IMR-90 (cell line): Measurements from ENCODE around the gene TENM3. TPM values are rescaled to one million over a fixed set of nuclear protein-coding genes. Genes with fewer than 3 reads are reported as not detected.

ENCODE experiments used
- ATAC-seq: fragments of 200-7000 bp; cut with Tn5 transposase; 2 replicates; pipeline ENCODE4 v1.9.1; 2020; ENCODE audit warnings: low read depth, mild to moderate bottlenecking, moderate library complexity
- BruUV-seq: library from RNA; stranded (reverse); fragments of 400-500 nt; replicated peaks from 2 replicates; lab custom pipeline; 2021; lab: Mats Ljungman, UMichigan
- CTCF ChIA-PET: fragments of 300-600 bp; formaldehyde crosslinking; extraction: SDS; loops from one replicate; lab custom pipeline; 2021; ENCODE audit warnings: antibody characterized with exemption; lab: Yijun Ruan, JAX
- POLR2A ChIA-PET: fragments of 300-600 bp; sonication (Branson Sonifier 250); formaldehyde crosslinking; loops from one replicate; lab custom pipeline; 2022; ENCODE audit warnings: antibody characterized with exemption; ENCODE audit not compliant: unreplicated experiment; lab: Charles Lee
- DNase-seq: peaks from one replicate; pipeline ENCODE4 v3.0.0; 2013
- H2AFZ ChIP-seq: replicated peaks from 2 replicates; pipeline ENCODE3; 2013; ENCODE audit warnings: low read length, mild to moderate bottlenecking; ENCODE audit not compliant: poor library complexity
- H2AK5ac ChIP-seq: 2 replicates; pipeline ENCODE4 v1.6.1; 2013; ENCODE audit warnings: low read depth, low read length, inconsistent platforms
- H2AK9ac ChIP-seq: replicated peaks from 2 replicates; pipeline ENCODE3; 2013; ENCODE audit warnings: mild to moderate bottlenecking, low read depth, low read length, moderate library complexity; ENCODE audit not compliant: poor library complexity
- H2BK120ac ChIP-seq: 2 replicates; pipeline ENCODE4 v1.6.1; 2013; ENCODE audit warnings: low read depth, low read length, inconsistent platforms
- H2BK15ac ChIP-seq: 3 replicates; pipeline ENCODE4 v1.6.1; 2013; ENCODE audit warnings: low read depth, low read length, inconsistent platforms
- H2BK20ac ChIP-seq: 2 replicates; pipeline ENCODE4 v1.6.1; 2013; ENCODE audit warnings: low read depth, mild to moderate bottlenecking, inconsistent platforms, low read length, moderate library complexity
- H2BK5ac ChIP-seq: 2 replicates; pipeline ENCODE4 v1.6.1; 2013; ENCODE audit warnings: mild to moderate bottlenecking, low read depth, low read length, inconsistent platforms; ENCODE audit not compliant: poor library complexity, severe bottlenecking
- H3K14ac ChIP-seq: replicated peaks from 2 replicates; pipeline ENCODE4 v1.6.1; 2013; ENCODE audit warnings: low read depth, low read length, inconsistent platforms
- H3K18ac ChIP-seq: 2 replicates; pipeline ENCODE4 v1.6.1; 2013; ENCODE audit warnings: low read depth, low read length, control low read depth
- H3K23ac ChIP-seq: 2 replicates; pipeline ENCODE4 v1.6.1; 2013; ENCODE audit warnings: low read depth, low read length, inconsistent platforms
- H3K27ac ChIP-seq: 2 replicates; pipeline ENCODE4 v1.5.1; 2013; ENCODE audit warnings: mild to moderate bottlenecking, control low read depth, low read length; ENCODE audit not compliant: insufficient read depth
- H3K27me3 ChIP-seq: 2 replicates; pipeline ENCODE4 v1.6.1; 2013; ENCODE audit warnings: low read length; ENCODE audit not compliant: control insufficient read depth, insufficient read depth
- H3K36me3 ChIP-seq: 2 replicates; pipeline ENCODE4 v1.6.1; 2013; ENCODE audit warnings: low read length, mixed read lengths; ENCODE audit not compliant: control insufficient read depth, insufficient read depth
- H3K4ac ChIP-seq: 2 replicates; pipeline ENCODE4 v1.6.1; 2013; ENCODE audit warnings: low read depth, low read length, inconsistent platforms
- H3K4me1 ChIP-seq: 2 replicates; pipeline ENCODE4 v1.6.1; 2013; ENCODE audit warnings: low read length, mixed read lengths; ENCODE audit not compliant: control insufficient read depth, insufficient read depth
- H3K4me2 ChIP-seq: 2 replicates; pipeline ENCODE4 v1.6.1; 2013; ENCODE audit warnings: low read depth, mild to moderate bottlenecking, control low read depth, low read length, moderate library complexity
- H3K4me3 ChIP-seq: 2 replicates; pipeline ENCODE4 v1.5.1; 2013; ENCODE audit warnings: low read depth, mild to moderate bottlenecking, control low read depth, low read length, moderate library complexity; ENCODE audit not compliant: insufficient read depth
- H3K56ac ChIP-seq: 2 replicates; pipeline ENCODE4 v1.6.1; 2013; ENCODE audit warnings: low read length, inconsistent platforms; ENCODE audit not compliant: insufficient read depth; ENCODE audit errors: extremely low read depth
- H3K79me1 ChIP-seq, 2 experiments: 2 replicates each; pipeline ENCODE4 v1.6.1; 2013; ENCODE audit warnings: low read length in 2 of 2, inconsistent platforms in 1 of 2, low read depth in 1 of 2
- H3K9ac ChIP-seq: 2 replicates; pipeline ENCODE4 v1.6.1; 2013; ENCODE audit warnings: low read depth, low read length, control low read depth
- H3K9me1 ChIP-seq: 2 replicates; pipeline ENCODE4 v1.6.1; 2013; ENCODE audit warnings: low read length, inconsistent platforms; ENCODE audit not compliant: insufficient read depth
- H3K9me3 ChIP-seq: 2 replicates; pipeline ENCODE4 v1.6.1; 2013; ENCODE audit warnings: low read length; ENCODE audit not compliant: control insufficient read depth, insufficient read depth
- H4K20me1 ChIP-seq: 2 replicates; pipeline ENCODE4 v1.6.1; 2013; ENCODE audit warnings: low read length, inconsistent platforms; ENCODE audit not compliant: insufficient read depth
- H4K5ac ChIP-seq: 2 replicates; pipeline ENCODE4 v1.6.1; 2013; ENCODE audit warnings: mild to moderate bottlenecking, low read depth, low read length, control low read depth
- H4K8ac ChIP-seq, 2 experiments: 2 replicates each; pipeline ENCODE4 v1.6.1; 2013; ENCODE audit warnings: low read depth in 2 of 2, low read length in 2 of 2, control low read depth in 1 of 2, inconsistent platforms in 1 of 2
- H4K91ac ChIP-seq: 2 replicates; pipeline ENCODE4 v1.6.1; 2013; ENCODE audit warnings: low read depth, low read length, inconsistent platforms; ENCODE audit not compliant: insufficient read depth
- CHD1 ChIP-seq: IDR thresholded peaks from 2 replicates; pipeline ENCODE4 v1.6.1; 2012; ENCODE audit warnings: low read depth, low read length, improper control_type of control experiment
- MAZ ChIP-seq: IDR thresholded peaks from 2 replicates; pipeline ENCODE4 v1.6.1; 2012; ENCODE audit warnings: low read depth, mild to moderate bottlenecking, low read length, improper control_type of control experiment, moderate library complexity, borderline replicate concordance
- MXI1 ChIP-seq: IDR thresholded peaks from 2 replicates; pipeline ENCODE4 v1.6.1; 2012; ENCODE audit warnings: low read depth, mild to moderate bottlenecking, low read length, moderate library complexity, borderline replicate concordance
- SMC3 ChIP-seq: fragments of 150-350 bp; IDR thresholded peaks from 2 replicates; pipeline ENCODE4 v1.6.1; 2016; ENCODE audit warnings: low read depth, mild to moderate bottlenecking, antibody characterized with exemption, low read length, moderate library complexity
- WGBS, 2 experiments: methylation state at CpG; one replicate each; pipeline versions ENCODE4 v1.1.5 to v1.1.7; 2013; ENCODE audit warnings: missing lambda C conversion rate in 2 of 2; ENCODE audit not compliant: insufficient read length in 1 of 2; ENCODE audit errors: extremely low coverage in 2 of 2; 5-methylcytosine and 5-hydroxymethylcytosine counted together
- dilution Hi-C: fragments of 300-500 bp; cut with HindIII; formaldehyde crosslinking; loops from one replicate; pipeline ENCODE4 v1.14.3; 2018; ENCODE audit warnings: low sequenced_read_pairs; ENCODE audit not compliant: unreplicated experiment
- in situ Hi-C: fragments of 300-500 bp; cut with MboI; formaldehyde crosslinking; loops from 3 replicates; pipeline ENCODE4 v1.14.3; 2019; ENCODE audit warnings: low sequenced_read_pairs, inconsistent platforms, mixed read lengths
- intact Hi-C: fragments of 100-400 bp; cut with micrococcal nuclease; formaldehyde crosslinking; loops from 2 replicates; pipeline ENCODE4 v1.10.0; 2022
- polyA plus RNA-seq, 3 experiments: library from polyadenylated mRNA; depleted of rRNA; stranded (reverse); fragments of >200 nt; gene quantifications; 2 replicates each; pipeline ENCODE4 v1.2.3, GENCODE V29; 2012; ENCODE audit warnings: low replicate concordance in 1 of 3
- total RNA-seq: library from RNA; depleted of rRNA; stranded (reverse); fragments of >200 nt; gene quantifications from 2 replicates; pipeline ENCODE4 v1.2.3, GENCODE V29; 2012
- TF ChIP-seq, protein P1 (sequence below): fragments of 150-350 bp; IDR thresholded peaks from 2 replicates; pipeline ENCODE4 v1.6.1; 2016; ENCODE audit warnings: low read depth, mild to moderate bottlenecking, low read length, moderate library complexity, borderline replicate concordance

Gene TENM3
- total and polyA plus RNA-seq, 2 of the 4 experiments (the other 2 are of a cell fraction): 29.9 to 173 TPM

DNA sequence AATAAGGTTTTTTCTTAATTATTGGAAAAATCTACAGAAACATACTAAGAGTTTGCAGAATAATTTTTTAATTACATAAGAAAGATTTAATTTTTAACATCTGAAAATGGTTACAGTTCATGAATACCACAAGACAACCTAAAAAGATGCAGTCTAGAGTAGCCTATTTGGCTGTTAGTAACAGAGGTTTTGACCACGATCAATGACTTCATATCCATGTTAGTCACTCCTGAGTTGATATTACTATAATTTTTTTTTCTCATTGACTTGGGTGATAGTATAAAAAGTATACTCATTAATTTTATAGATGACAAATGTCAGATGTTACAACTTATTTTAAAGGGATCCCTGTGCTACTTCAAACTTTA is 401.5 kb downstream of the TENM3 start:
- peak; percentile 80 for DNase-seq
- CTCF ChIA-PET: no interaction called here
- H2BK5ac ChIP-seq: peak overlapping the region; percentile 98
- no peaks in the 10 kb centered on the region for H3K27me3 ChIP-seq
- H2AK9ac ChIP-seq: no peak overlapping the region
- POLR2A ChIA-PET: no interaction called here
- BruUV-seq: no TSS peak
- H2BK15ac ChIP-seq: no peak overlapping the region
- H2BK120ac ChIP-seq: no peak overlapping the region
- peaks cover 7% of the 10 kb centered on the region; the same call in 1 of the 2 replicates for H3K9me3 ChIP-seq
- H3K36me3 ChIP-seq: no peaks in the 10 kb centered on the region
- H3K4me1 ChIP-seq: peaks cover 6% of the 10 kb centered on the region
- H4K5ac ChIP-seq: no peak overlapping the region
- intact Hi-C loops (loop anchor here (5.0 kb wide), 1 partner anchor 82 kb away; no protein-coding TSS in a partner anchor), dilution Hi-C loops (no loop called here), in situ Hi-C loops (no loop called here)
- no peak for ATAC-seq
- TF ChIP-seq, protein P1, sequence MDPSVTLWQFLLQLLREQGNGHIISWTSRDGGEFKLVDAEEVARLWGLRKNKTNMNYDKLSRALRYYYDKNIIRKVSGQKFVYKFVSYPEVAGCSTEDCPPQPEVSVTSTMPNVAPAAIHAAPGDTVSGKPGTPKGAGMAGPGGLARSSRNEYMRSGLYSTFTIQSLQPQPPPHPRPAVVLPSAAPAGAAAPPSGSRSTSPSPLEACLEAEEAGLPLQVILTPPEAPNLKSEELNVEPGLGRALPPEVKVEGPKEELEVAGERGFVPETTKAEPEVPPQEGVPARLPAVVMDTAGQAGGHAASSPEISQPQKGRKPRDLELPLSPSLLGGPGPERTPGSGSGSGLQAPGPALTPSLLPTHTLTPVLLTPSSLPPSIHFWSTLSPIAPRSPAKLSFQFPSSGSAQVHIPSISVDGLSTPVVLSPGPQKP: no peak
- TF ChIP-seq SMC3 (no peak), MAZ (no peak), MXI1 (no peak), CHD1 (no peak)
- H4K91ac ChIP-seq: no peak overlapping the region
- WGBS, 2 experiments: no CpG with 5 or more reads among the region's 1 CpG
- H3K56ac ChIP-seq: no peak overlapping the region
- no peak overlapping the region for H3K4me2 ChIP-seq
- H3K9me1 ChIP-seq: peaks cover 2% of the 10 kb centered on the region; the same call in 1 of the 2 replicates
- no peak overlapping the region for H3K9ac ChIP-seq
- no peak overlapping the region for H3K14ac ChIP-seq
- peaks cover 0 to 13% of the 10 kb centered on the region in 2 experiments; a peak in 1 of 4 replicates for H3K79me1 ChIP-seq
- H2AK5ac ChIP-seq: no peak overlapping the region
- H2AFZ ChIP-seq: no peak overlapping the region
- no peaks in the 10 kb centered on the region for H4K20me1 ChIP-seq
- H4K8ac ChIP-seq: no peak overlapping the region; a peak in 1 of 4 replicates
- H3K4me3 ChIP-seq: no peak overlapping the region
- H2BK20ac ChIP-seq: no peak overlapping the region
- H3K4ac ChIP-seq: no peak overlapping the region
- no peak overlapping the region for H3K27ac ChIP-seq
- H3K18ac ChIP-seq: no peak overlapping the region
- no peak overlapping the region for H3K23ac ChIP-seq
